Dermis blood vessel endothelial cell (primary cell): Measurements from ENCODE around the gene MEOX1. TPM values are rescaled to one million over a fixed set of nuclear protein-coding genes. Genes with fewer than 3 reads are reported as not detected.
"Not testable (repeated sequence)": the region's sequence is repeated elsewhere in the genome, so short reads cannot be mapped to it uniquely, and the experiment has no call there.

Experiments used
- DNase-seq: peaks from one replicate; pipeline ENCODE4 v3.0.0; 2010
- total RNA-seq: library from RNA; depleted of rRNA; stranded (reverse); fragments of >200 nt; gene quantifications from 2 replicates; pipeline ENCODE4 v1.2.3, GENCODE V29; 2014

The MEOX1 gene
- 0.05 and 1.4 TPM in 2 replicates for total RNA-seq

GRCh38 chr17:43661699-43662412 lies at the start of gene MEOX1:
MEOX1 (minus strand) TSS chr17:43661922; CDS start chr17:43661534, 388 bp downstream.
- peak; percentile 26 for DNase-seq

GRCh38 chr17:43710101-43710500 lies 48.4 kb upstream of the MEOX1 start:
- DNase-seq: no peak

- DNase-seq: no peak
Observed at GRCh38 chr17:43709210-43709609, 47.5 kb upstream of the MEOX1 start.

- no peak for DNase-seq
Observed at GRCh38 chr17:43707184-43707583, 45.5 kb upstream of the MEOX1 start.

- no peak for DNase-seq
Observed at GRCh38 chr17:43706235-43706634, 44.5 kb upstream of the MEOX1 start.

- DNase-seq: no peak
Observed at GRCh38 chr17:43703630-43704029, 41.9 kb upstream of the MEOX1 start.

- DNase-seq: peak; percentile 32
Observed at GRCh38 chr17:43702637-43703036, 40.9 kb upstream of the MEOX1 start.

GRCh38 chr17:43701318-43701743 lies 39.6 kb upstream of the MEOX1 start:
- DNase-seq: peak; percentile 18

GRCh38 chr17:43699438-43699756 lies 37.7 kb upstream of the MEOX1 start:
- DNase-seq: no peak

- no peak for DNase-seq
Observed at GRCh38 chr17:43698678-43699437, 37.1 kb upstream of the MEOX1 start.

GRCh38 chr17:43697937-43698336 lies 36.2 kb upstream of the MEOX1 start:
- DNase-seq: no peak

- DNase-seq: no peak
Observed at GRCh38 chr17:43696891-43697290, 35.2 kb upstream of the MEOX1 start.

GRCh38 chr17:43695970-43696865 lies 34.5 kb upstream of the MEOX1 start:
- no peak for DNase-seq

- peak; percentile 89 for DNase-seq
Observed at GRCh38 chr17:43694081-43694870, 32.6 kb upstream of the MEOX1 start.

GRCh38 chr17:43691317-43691693 lies 29.6 kb upstream of the MEOX1 start:
- no peak for DNase-seq

GRCh38 chr17:43690624-43691316 lies 29.0 kb upstream of the MEOX1 start:
- DNase-seq: no peak

- DNase-seq: no peak
Observed at GRCh38 chr17:43689814-43690213, 28.1 kb upstream of the MEOX1 start.

- DNase-seq: no peak
Observed at GRCh38 chr17:43689131-43689530, 27.4 kb upstream of the MEOX1 start.

GRCh38 chr17:43686957-43687356 lies 25.2 kb upstream of the MEOX1 start:
- not testable (repeated sequence) for DNase-seq

- DNase-seq: no peak
Observed at GRCh38 chr17:43683928-43684653, 22.4 kb upstream of the MEOX1 start.

GRCh38 chr17:43680461-43680860 lies 18.7 kb upstream of the MEOX1 start:
- peak; percentile 30 for DNase-seq
